HG02981 (cell line): Measurements from ENCODE around the gene OOEP.

Source experiments
- ATAC-seq: cut with Tn5 transposase; IDR thresholded peaks from one replicate; pipeline ENCODE4 v1.9.1; 2021; ENCODE audit warnings: mild to moderate bottlenecking, moderate library complexity; ENCODE audit not compliant: unreplicated experiment

The OOEP gene

GRCh38 chr6:73367761-73368355, 1.8 kb downstream of the OOEP start:
- ATAC-seq = no peak

GRCh38 chr6:73364549-73364948, 5.1 kb downstream of the OOEP start:
- ATAC-seq = no peak

GRCh38 chr6:73364121-73364520, 5.6 kb downstream of the OOEP start:
- no peak for ATAC-seq

GRCh38 chr6:73363537-73363875, 6.2 kb downstream of the OOEP start:
- ATAC-seq = no peak

- ATAC-seq = no peak
These were observed 6.7 kb downstream of the OOEP start for GRCh38 chr6:73362869-73363536.

- no peak for ATAC-seq
These were observed 7.3 kb downstream of the OOEP start, which contains the start of gene KHDC3L for GRCh38 chr6:73362358-73362757. TSS of gene KHDC3L (plus strand) at chr6:73362658. CDS start at chr6:73362730, 72 bp downstream.

- ATAC-seq = no peak
These were observed 15.8 kb downstream of the OOEP start, which contains the start of gene DPPA5 for GRCh38 chr6:73353636-73354593. TSS of gene DPPA5 (minus strand) at chr6:73354276. CDS start at chr6:73354225, 51 bp downstream.

- no peak for ATAC-seq
These were observed 20.4 kb downstream of the OOEP start for GRCh38 chr6:73349311-73349710.

GRCh38 chr6:73348550-73349204, 21.0 kb downstream of the OOEP start:
- no peak for ATAC-seq

GRCh38 chr6:73343164-73343563, 26.5 kb downstream of the OOEP start:
- no peak for ATAC-seq

- ATAC-seq = no peak
These were observed 27.5 kb downstream of the OOEP start for GRCh38 chr6:73342174-73342573.

GRCh38 chr6:73341335-73341734, 28.4 kb downstream of the OOEP start:
- ATAC-seq = no peak

GRCh38 chr6:73340048-73340447, 29.6 kb downstream of the OOEP start:
- no peak for ATAC-seq

- no peak for ATAC-seq
These were observed 30.4 kb downstream of the OOEP start for GRCh38 chr6:73339340-73339739.

- ATAC-seq = no peak
These were observed 40.5 kb downstream of the OOEP start for GRCh38 chr6:73329201-73329600.

- no peak for ATAC-seq
These were observed 40.9 kb downstream of the OOEP start for GRCh38 chr6:73328790-73329189.

- ATAC-seq = no peak
These were observed 44.0 kb downstream of the OOEP start for GRCh38 chr6:73325656-73326055.

- no peak for ATAC-seq
These were observed 46.4 kb downstream of the OOEP start for GRCh38 chr6:73323323-73323722.
